CD4-positive, alpha-beta T cell (primary cell): ENCODE data around the gene PTX4. TPM values are rescaled to one million over a fixed set of nuclear protein-coding genes. Genes with fewer than 3 reads are reported as not detected.

Source experiments
- ATAC-seq: fragments of 200-7000 bp; cut with Tn5 transposase; one replicate; pipeline ENCODE4 v1.10.0; 2022; ENCODE audit warnings: mild to moderate bottlenecking; ENCODE audit not compliant: poor library complexity
- CTCF ChIA-PET: fragments of 350-600 bp; sonication (Branson Sonifier 250); formaldehyde crosslinking; loops from one replicate; lab custom pipeline; 2021; ENCODE audit warnings: antibody characterized with exemption, inconsistent platforms; lab: Charles Lee
- POLR2A ChIA-PET: fragments of 350-600 bp; sonication (Branson Sonifier 250); formaldehyde crosslinking; loops from one replicate; lab custom pipeline; 2021; ENCODE audit warnings: antibody characterized with exemption, inconsistent platforms; lab: Charles Lee
- DNase-seq, 14 experiments: peaks; one replicate each; pipeline ENCODE4 v3.0.0-alpha.2; 2013 to 2020; ENCODE audit warnings: mixed read lengths in 2 of 14
- H3K27ac ChIP-seq, 2 donors: one replicate each; pipeline versions ENCODE4 v1.5.1 to v1.7.0; 2013; ENCODE audit warnings: low read length in 2 of 2, low read depth in 1 of 2, mild to moderate bottlenecking in 1 of 2
- H3K27me3 ChIP-seq, 2 experiments: 1 replicate in 1 of 2; 2 replicates in 1 of 2; pipeline versions ENCODE4 v1.6.1 to v1.7.0; 2013; ENCODE audit warnings: low read length in 2 of 2, control low read depth in 1 of 2, mild to moderate bottlenecking in 1 of 2, moderate library complexity in 1 of 2; ENCODE audit not compliant: insufficient read depth in 2 of 2, control insufficient read depth in 1 of 2
- H3K36me3 ChIP-seq: one replicate; pipeline ENCODE4 v1.6.1; 2013; ENCODE audit warnings: low read length, control low read depth; ENCODE audit not compliant: insufficient read depth
- H3K4me1 ChIP-seq: one replicate; pipeline ENCODE4 v1.6.1; 2013; ENCODE audit warnings: low read length, control low read depth; ENCODE audit not compliant: insufficient read depth
- H3K4me3 ChIP-seq: one replicate; pipeline ENCODE4 v1.5.1; 2013; ENCODE audit warnings: mild to moderate bottlenecking, low read length, moderate library complexity
- H3K9me3 ChIP-seq, 2 experiments: 1 replicate in 1 of 2; 2 replicates in 1 of 2; pipeline versions ENCODE4 v1.6.1 to v1.7.0; 2013; ENCODE audit warnings: low read length in 2 of 2, mild to moderate bottlenecking in 2 of 2, control low read depth in 1 of 2, moderate library complexity in 1 of 2; ENCODE audit not compliant: control insufficient read depth in 1 of 2, insufficient read depth in 1 of 2
- H3K27ac Mint-ChIP-seq: one replicate; pipeline ENCODE4 v1.8.0; 2020; ENCODE audit warnings: mixed read lengths
- H3K27me3 Mint-ChIP-seq: one replicate; pipeline ENCODE4 v1.8.0; 2021; ENCODE audit warnings: mixed read lengths
- H3K36me3 Mint-ChIP-seq: one replicate; pipeline ENCODE4 v1.8.0; 2021; ENCODE audit warnings: low read depth, mixed read lengths
- H3K4me1 Mint-ChIP-seq: one replicate; pipeline ENCODE4 v1.8.0; 2021; ENCODE audit warnings: low read depth, mixed read lengths
- H3K4me3 Mint-ChIP-seq: one replicate; pipeline ENCODE4 v1.8.0; 2020; ENCODE audit warnings: mild to moderate bottlenecking, mixed read lengths
- H3K9me3 Mint-ChIP-seq: one replicate; pipeline ENCODE4 v1.8.0; 2020; ENCODE audit warnings: mixed read lengths
- CTCF ChIP-seq: fragments of 200-600 bp; IDR thresholded peaks from one replicate; pipeline ENCODE4 v1.8.0; 2022; ENCODE audit warnings: antibody characterized with exemption, mild to moderate bottlenecking
- intact Hi-C, 2 experiments: fragments of 100-400 bp; cut with DNase I in 1 of 2; cut with micrococcal nuclease in 1 of 2; formaldehyde crosslinking; loops; one replicate each; pipeline versions ENCODE4 v1.15.1 to v1.9.0; 2023 to 2025; cut with DNase I, micrococcal nuclease
- total RNA-seq, 174 experiments: library from RNA in 2 of 174; stranded (reverse) in 2 of 174; gene quantifications; one replicate each; pipeline ENCODE4 v1.2.3 and lab custom pipeline; 2021 to 2026

PTX4 gene
- total RNA-seq, 2 experiments from 2014 or later: not detected

- Histone ChIP-seq H3K4me3 (no peak overlapping the region), H3K36me3 (peaks cover 57% of the 10 kb centered on the region), H3K4me1 (no peaks in the 10 kb centered on the region), H3K9me3 (peaks cover 0 to 4% of the 10 kb centered on the region in 2 experiments), H3K27me3 (no peaks in the 10 kb centered on the region), H3K27ac (no peak overlapping the region)
- intact Hi-C loops: no loop called here
- no peak for TF ChIP-seq CTCF
- ChIA-PET POLR2A (no interaction called here), CTCF (no interaction called here)
- H3K27me3 Mint-ChIP-seq: no peaks in the 10 kb centered on the region
- peaks cover 22% of the 10 kb centered on the region for H3K36me3 Mint-ChIP-seq
- H3K4me1 Mint-ChIP-seq: no peaks in the 10 kb centered on the region
- no peak overlapping the region for H3K4me3 Mint-ChIP-seq
- ATAC-seq (no peak), DNase-seq (no peak)
- no peak overlapping the region for H3K27ac Mint-ChIP-seq
- no peaks in the 10 kb centered on the region for H3K9me3 Mint-ChIP-seq
These were observed 35.4 kb downstream of the PTX4 start for GRCh38 chr16:1453316-1453715.

GRCh38 chr16:1452530-1452929 is 36.2 kb downstream of the PTX4 start:
- Mint-ChIP-seq H3K4me3 (no peak overlapping the region), H3K27ac (no peak overlapping the region), H3K4me1 (no peaks in the 10 kb centered on the region), H3K27me3 (no peaks in the 10 kb centered on the region), H3K36me3 (peaks cover 26% of the 10 kb centered on the region), H3K9me3 (no peaks in the 10 kb centered on the region)
- ChIA-PET CTCF (no interaction called here), POLR2A (no interaction called here)
- DNase-seq: no peak
- ATAC-seq: no peak
- TF ChIP-seq CTCF: no peak
- H3K27me3 ChIP-seq: no peaks in the 10 kb centered on the region
- H3K27ac ChIP-seq: no peak overlapping the region
- H3K4me3 ChIP-seq: no peak overlapping the region
- no peaks in the 10 kb centered on the region for H3K4me1 ChIP-seq
- intact Hi-C loops: no loop called here
- peaks cover 0 to 4% of the 10 kb centered on the region in 2 experiments for H3K9me3 ChIP-seq
- peaks cover 59% of the 10 kb centered on the region for H3K36me3 ChIP-seq

GRCh38 chr16:1451702-1452392 is 36.9 kb downstream of the PTX4 start:
- Mint-ChIP-seq H3K4me3 (no peak overlapping the region), H3K4me1 (no peaks in the 10 kb centered on the region), H3K9me3 (no peaks in the 10 kb centered on the region), H3K36me3 (peaks cover 26% of the 10 kb centered on the region), H3K27me3 (no peaks in the 10 kb centered on the region), H3K27ac (no peak overlapping the region)
- no peaks in the 10 kb centered on the region for H3K4me1 ChIP-seq
- CTCF ChIA-PET: no interaction called here
- H3K36me3 ChIP-seq: peaks cover 57% of the 10 kb centered on the region
- peaks cover 0 to 4% of the 10 kb centered on the region in 2 experiments for H3K9me3 ChIP-seq
- no peaks in the 10 kb centered on the region for H3K27me3 ChIP-seq
- intact Hi-C loops: no loop called here
- no peak for DNase-seq
- no peak overlapping the region for H3K4me3 ChIP-seq
- TF ChIP-seq CTCF: no peak
- no peak for ATAC-seq
- POLR2A ChIA-PET: no interaction called here
- no peak overlapping the region for H3K27ac ChIP-seq
